HCT116 (cell line): Measurements from ENCODE around the gene SEMA4D. TPM values are rescaled to one million over a fixed set of nuclear protein-coding genes. Genes with fewer than 3 reads are reported as not detected.

Experiments
- ATAC-seq: fragments of 200-7000 bp; cut with Tn5 transposase; 2 replicates; pipeline ENCODE4 v1.9.1; 2020; ENCODE audit warnings: mild to moderate bottlenecking, moderate library complexity
- BruUV-seq: library from RNA; stranded (reverse); fragments of 400-500 nt; replicated peaks from 2 replicates; lab custom pipeline; 2021; lab: Mats Ljungman, UMichigan
- CTCF ChIA-PET: fragments of 300-600 bp; sonication (Branson Sonifier 250); formaldehyde crosslinking; loops from one replicate; lab custom pipeline; 2021; ENCODE audit warnings: antibody characterized with exemption; lab: Charles Lee
- POLR2A ChIA-PET: fragments of 300-600, 350-600 bp; sonication (Branson Sonifier 250); formaldehyde crosslinking; loops from one replicate; lab custom pipeline; 2021; ENCODE audit warnings: antibody characterized with exemption; lab: Charles Lee
- RAD21 ChIA-PET, 2 experiments: fragments of 300-600 bp; sonication (Branson Sonifier 250); formaldehyde crosslinking; loops; one replicate each; lab custom pipeline; 2023; ENCODE audit warnings: low total read pairs in 2 of 2; ENCODE audit not compliant: uncharacterized antibody in 2 of 2, unreplicated experiment in 2 of 2, low non-redundant PET in 1 of 2; lab: Charles Lee
- DNase-seq: peaks from one replicate; pipeline ENCODE4 v3.0.0-alpha.2; 2010; ENCODE audit warnings: low read depth, low spot score
- H2AFZ ChIP-seq: fragments of 200-600 bp; shearing (Covaris generic), sonication (generic); 2 replicates; pipeline ENCODE4 v1.6.1; 2017; ENCODE audit warnings: low read depth, mixed run types, mixed read lengths, antibody characterized with exemption, low read length; ENCODE audit not compliant: poor library complexity, severe bottlenecking
- H3K27ac ChIP-seq: 2 replicates; pipeline ENCODE4 v1.5.1; 2012; ENCODE audit warnings: low read depth, low read length
- H3K27me3 ChIP-seq: fragments of 200-600 bp; sonication (generic); 2 replicates; pipeline ENCODE4 v1.6.1; 2016; ENCODE audit warnings: mixed run types, low read length, mixed read lengths; ENCODE audit not compliant: insufficient read depth
- H3K36me3 ChIP-seq, 2 experiments: fragments of 200-500 bp in 1 of 2; fragments of 200-600 bp in 1 of 2; sonication (Bioruptor generic) in 1 of 2; sonication (generic) in 1 of 2; 2 replicates each; pipeline versions ENCODE4 v1.5.1 to v1.6.1; 2014 to 2016; ENCODE audit warnings: low read length in 2 of 2, inconsistent platforms in 1 of 2, mixed read lengths in 1 of 2, mixed run types in 1 of 2; ENCODE audit not compliant: insufficient read depth in 2 of 2, control insufficient read depth in 1 of 2
- H3K4me1 ChIP-seq, 2 experiments: fragments of 200-600 bp in 1 of 2; sonication (generic) in 1 of 2; 2 replicates each; pipeline versions ENCODE4 v1.5.1 to v1.6.1; 2012 to 2017; ENCODE audit warnings: low read length in 2 of 2, inconsistent platforms in 1 of 2, mild to moderate bottlenecking in 1 of 2, mixed read lengths in 1 of 2, mixed run types in 1 of 2, moderate library complexity in 1 of 2; ENCODE audit not compliant: insufficient read depth in 2 of 2, control insufficient read depth in 1 of 2
- H3K4me2 ChIP-seq: fragments of 200-600 bp; sonication (generic); 2 replicates; pipeline ENCODE4 v1.6.1; 2017; ENCODE audit warnings: mixed run types, low read length, mixed read lengths
- H3K4me3 ChIP-seq, 2 experiments: fragments of 200-600 bp in 1 of 2; sonication (generic) in 1 of 2; replicated peaks in 1 of 2; 2 replicates each; pipeline ENCODE4 v1.5.1; 2011 to 2016; ENCODE audit warnings: low read length in 2 of 2, control low read depth in 1 of 2, low read depth in 1 of 2, mild to moderate bottlenecking in 1 of 2, mixed read lengths in 1 of 2, mixed run types in 1 of 2
- H3K79me2 ChIP-seq: fragments of 200-600 bp; sonication (generic); 2 replicates; pipeline ENCODE4 v1.6.1; 2017; ENCODE audit warnings: mild to moderate bottlenecking, mixed run types, low read length, moderate library complexity, mixed read lengths; ENCODE audit not compliant: insufficient read depth
- H3K9ac ChIP-seq: fragments of 200-600 bp; sonication (generic); 2 replicates; pipeline ENCODE4 v1.6.1; 2016; ENCODE audit warnings: low read length, mixed read lengths
- H3K9me2 ChIP-seq: fragments of 200-600 bp; sonication (generic), shearing (Covaris generic); 2 replicates; pipeline ENCODE4 v1.6.1; 2017; ENCODE audit warnings: mixed run types, mild to moderate bottlenecking, moderate library complexity; ENCODE audit not compliant: insufficient read depth
- H3K9me3 ChIP-seq, 2 experiments: fragments of 200-500 bp in 1 of 2; fragments of 200-600 bp in 1 of 2; sonication (Bioruptor generic) in 1 of 2; sonication (generic) in 1 of 2; 2 replicates each; pipeline ENCODE4 v1.6.1; 2014 to 2017; ENCODE audit warnings: low read length in 2 of 2, mixed read lengths in 2 of 2, inconsistent platforms in 1 of 2, low read depth in 1 of 2, mild to moderate bottlenecking in 1 of 2, mixed run types in 1 of 2, moderate library complexity in 1 of 2; ENCODE audit not compliant: control insufficient read depth in 1 of 2, insufficient read depth in 1 of 2
- H4K20me1 ChIP-seq: fragments of 200-600 bp; sonication (generic), shearing (Covaris generic); 2 replicates; pipeline ENCODE4 v1.6.1; 2017; ENCODE audit warnings: mixed run types, mild to moderate bottlenecking, moderate library complexity; ENCODE audit not compliant: insufficient read depth
- ATF3 ChIP-seq: IDR thresholded peaks from 2 replicates; pipeline ENCODE4 v1.6.1; 2012
- CBX3 ChIP-seq: IDR thresholded peaks from 2 replicates; pipeline ENCODE4 v1.6.1; 2012; ENCODE audit warnings: low read depth
- CEBPB ChIP-seq: IDR thresholded peaks from 2 replicates; pipeline ENCODE4 v1.6.1; 2012; ENCODE audit warnings: low read depth
- EGR1 ChIP-seq: IDR thresholded peaks from 2 replicates; pipeline ENCODE4 v1.6.1; 2012; ENCODE audit warnings: low read depth
- ELF1 ChIP-seq: IDR thresholded peaks from 2 replicates; pipeline ENCODE4 v1.6.1; 2012; ENCODE audit warnings: low read depth, borderline replicate concordance
- EZH2 ChIP-seq: fragments of 200-600 bp; sonication (generic); IDR thresholded peaks from 2 replicates; pipeline ENCODE4 v1.6.1; 2017; ENCODE audit warnings: antibody characterized with exemption, mixed run types
- EZH2phosphoT487 ChIP-seq: fragments of 200-600 bp; IDR thresholded peaks from 2 replicates; pipeline ENCODE4 v1.6.1; 2018; ENCODE audit warnings: antibody characterized with exemption, borderline replicate concordance
- FOSL1 ChIP-seq: IDR thresholded peaks from 2 replicates; pipeline ENCODE4 v1.6.1; 2012; ENCODE audit warnings: low read depth
- JUND ChIP-seq: IDR thresholded peaks from 2 replicates; pipeline ENCODE4 v1.6.1; 2012
- POLR2A ChIP-seq: IDR thresholded peaks from 2 replicates; pipeline ENCODE4 v1.7.0; 2011; ENCODE audit warnings: borderline replicate concordance; ENCODE audit not compliant: insufficient read depth, insufficient read length; ENCODE audit errors: extremely low read depth
- RAD21 ChIP-seq: IDR thresholded peaks from 2 replicates; pipeline ENCODE4 v1.6.1; 2012; ENCODE audit warnings: low read depth, mild to moderate bottlenecking
- SP1 ChIP-seq: IDR thresholded peaks from 2 replicates; pipeline ENCODE4 v1.6.1; 2012; ENCODE audit warnings: low read depth
- SRF ChIP-seq: IDR thresholded peaks from 2 replicates; pipeline ENCODE4 v1.6.1; 2012; ENCODE audit warnings: low read depth
- intact Hi-C: fragments of 100-400 bp; cut with micrococcal nuclease; formaldehyde crosslinking; loops from 2 replicates; pipeline ENCODE4 v1.10.0; 2022
- total RNA-seq: library from RNA; stranded (reverse); gene quantifications from one replicate; pipeline ENCODE4 v1.2.1, GENCODE V29; 2021; ENCODE audit not compliant: unreplicated experiment
- TF ChIP-seq, protein P1 (sequence below): IDR thresholded peaks from 2 replicates; pipeline ENCODE4 v1.6.1; 2012

The SEMA4D gene
- total RNA-seq, 1 experiment from 2014 or later, result 32.0 TPM

DNA sequence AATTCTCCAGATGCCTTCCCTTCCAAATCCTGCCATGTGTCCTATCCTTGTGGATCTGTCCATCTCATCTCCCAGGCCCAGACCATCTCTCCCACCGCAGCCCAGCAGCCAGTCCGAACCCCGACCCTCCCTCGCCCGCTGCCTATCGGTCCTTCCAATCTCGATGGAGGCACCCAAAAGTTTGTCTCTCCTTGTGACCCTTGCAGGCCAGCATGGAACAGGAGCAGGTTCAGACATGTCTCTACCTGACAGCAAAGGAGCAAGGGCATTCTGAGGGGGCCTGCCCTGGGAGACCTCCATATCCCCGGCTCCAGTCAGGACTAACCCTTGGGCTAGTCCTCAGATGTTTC, 51.0 kb downstream of the SEMA4D start:
- ATAC-seq, result no peak
- Histone ChIP-seq H3K9ac (no peak overlapping the region), H3K27me3 (no peaks in the 10 kb centered on the region), H3K27ac (no peak overlapping the region), H3K36me3 (no peaks in the 10 kb centered on the region), H3K79me2 (no peaks in the 10 kb centered on the region; the same call in 1 of the 2 replicates), H3K4me2 (no peak overlapping the region), H3K4me1 (peaks cover 0 to 11% of the 10 kb centered on the region in 2 experiments; a peak in 1 of 4 replicates), H3K9me2 (no peaks in the 10 kb centered on the region), H3K9me3 (no peaks in the 10 kb centered on the region), H2AFZ (no peak overlapping the region), H4K20me1 (no peaks in the 10 kb centered on the region), H3K4me3 (no peak overlapping the region)
- CTCF ChIA-PET, result no interaction called here
- POLR2A ChIA-PET, result no interaction called here
- no peak for TF ChIP-seq SRF
- TF ChIP-seq, protein P1, sequence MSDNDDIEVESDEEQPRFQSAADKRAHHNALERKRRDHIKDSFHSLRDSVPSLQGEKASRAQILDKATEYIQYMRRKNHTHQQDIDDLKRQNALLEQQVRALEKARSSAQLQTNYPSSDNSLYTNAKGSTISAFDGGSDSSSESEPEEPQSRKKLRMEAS, result no peak
- no peak for TF ChIP-seq FOSL1
- no peak for TF ChIP-seq SP1
- TF ChIP-seq EZH2phosphoT487, result no peak
- TF ChIP-seq ELF1, result no peak
- no peak for TF ChIP-seq POLR2A
- TF ChIP-seq EZH2, result no peak
- TF ChIP-seq EGR1, result no peak
- no peak for TF ChIP-seq RAD21
- no peak for TF ChIP-seq CBX3
- TF ChIP-seq ATF3, result no peak
- no peak for TF ChIP-seq JUND
- no peak for TF ChIP-seq CEBPB
- DNase-seq, result no peak
- RAD21 ChIA-PET, result no interaction called here
- intact Hi-C loops, result no loop called here
- BruUV-seq, result no TSS peak
